ENCODE data around the gene IL9R.
"Not testable (repeated sequence)": the region's sequence is repeated elsewhere in the genome, so short reads cannot be mapped to it uniquely, and the experiment has no call there.

Gene IL9R, protein sequence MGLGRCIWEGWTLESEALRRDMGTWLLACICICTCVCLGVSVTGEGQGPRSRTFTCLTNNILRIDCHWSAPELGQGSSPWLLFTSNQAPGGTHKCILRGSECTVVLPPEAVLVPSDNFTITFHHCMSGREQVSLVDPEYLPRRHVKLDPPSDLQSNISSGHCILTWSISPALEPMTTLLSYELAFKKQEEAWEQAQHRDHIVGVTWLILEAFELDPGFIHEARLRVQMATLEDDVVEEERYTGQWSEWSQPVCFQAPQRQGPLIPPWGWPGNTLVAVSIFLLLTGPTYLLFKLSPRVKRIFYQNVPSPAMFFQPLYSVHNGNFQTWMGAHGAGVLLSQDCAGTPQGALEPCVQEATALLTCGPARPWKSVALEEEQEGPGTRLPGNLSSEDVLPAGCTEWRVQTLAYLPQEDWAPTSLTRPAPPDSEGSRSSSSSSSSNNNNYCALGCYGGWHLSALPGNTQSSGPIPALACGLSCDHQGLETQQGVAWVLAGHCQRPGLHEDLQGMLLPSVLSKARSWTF

DNA sequence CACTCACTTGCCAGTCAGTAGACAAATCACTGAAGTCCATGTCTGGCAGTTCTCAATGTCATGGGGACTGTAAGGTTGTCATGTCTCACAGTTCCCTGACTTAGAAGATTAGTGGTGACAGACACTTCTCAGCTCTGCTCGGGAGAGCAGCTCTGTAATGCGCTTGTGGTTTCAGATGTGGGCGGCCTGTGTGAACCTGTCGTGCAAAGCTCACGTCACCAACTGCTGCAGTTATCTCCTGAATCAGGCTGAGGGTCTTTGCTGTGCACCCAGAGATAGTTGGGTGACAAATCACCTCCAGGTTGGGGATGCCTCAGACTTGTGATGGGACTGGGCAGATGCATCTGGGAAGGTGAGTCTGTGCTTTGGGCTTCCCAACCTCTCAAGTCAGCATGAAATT, at the start of gene IL9R:
Gene IL9R, plus strand, starts transcription at position 261 of the 400 bp plus-strand sequence. Its CDS starts 64 bp downstream, at position 325.
- DNase-seq = peak in 1 of 2 donors; percentile 31

DNA sequence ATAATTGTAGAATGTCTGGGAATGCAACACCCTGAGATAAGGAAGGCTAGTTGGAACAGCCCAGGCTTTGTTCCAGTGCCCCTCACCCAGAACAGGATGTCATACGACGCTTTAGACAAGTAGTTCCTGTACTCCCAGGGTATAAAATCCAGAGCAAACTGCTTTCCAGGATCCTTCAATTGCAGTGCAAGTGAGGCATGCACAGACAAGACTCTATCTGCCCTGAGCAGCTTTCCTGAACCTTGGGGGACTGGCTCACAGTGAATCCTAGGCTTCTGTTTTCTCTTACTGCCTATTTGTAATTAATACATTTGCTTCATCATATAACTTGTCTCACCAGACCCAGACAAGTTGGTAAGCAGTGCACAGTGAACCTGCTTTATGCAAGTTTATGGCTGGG, 48.4 kb upstream of the IL9R start:
- DNase-seq = no peak

DNA sequence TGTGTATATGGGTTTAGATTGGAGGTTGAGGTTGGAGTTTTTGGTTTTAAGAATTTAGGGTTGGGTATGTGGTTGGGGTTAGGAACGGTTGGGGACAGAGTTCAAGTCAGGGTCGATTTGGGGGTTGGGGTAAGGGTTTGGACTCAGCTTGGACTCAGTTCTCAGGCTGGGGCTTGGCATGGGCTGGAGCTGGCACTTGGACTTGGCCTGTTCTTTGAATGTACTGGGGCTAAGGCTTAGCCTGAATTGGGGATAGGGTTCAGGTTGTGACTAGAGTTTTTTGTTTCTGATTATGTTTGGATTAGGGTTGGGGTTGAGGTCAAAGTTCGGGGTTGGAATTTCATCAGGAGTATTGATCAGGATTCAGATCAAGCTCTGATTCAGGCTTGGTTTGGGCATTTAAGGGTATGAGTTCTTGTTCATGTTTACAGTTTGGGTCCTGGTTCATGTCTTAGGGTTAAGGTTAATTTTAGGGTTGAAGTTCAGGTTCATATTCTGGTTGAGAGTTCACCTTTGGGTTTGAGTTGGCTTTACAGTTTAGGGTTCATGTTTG, 46.2 kb upstream of the IL9R start:
- DNase-seq = no peak

DNA sequence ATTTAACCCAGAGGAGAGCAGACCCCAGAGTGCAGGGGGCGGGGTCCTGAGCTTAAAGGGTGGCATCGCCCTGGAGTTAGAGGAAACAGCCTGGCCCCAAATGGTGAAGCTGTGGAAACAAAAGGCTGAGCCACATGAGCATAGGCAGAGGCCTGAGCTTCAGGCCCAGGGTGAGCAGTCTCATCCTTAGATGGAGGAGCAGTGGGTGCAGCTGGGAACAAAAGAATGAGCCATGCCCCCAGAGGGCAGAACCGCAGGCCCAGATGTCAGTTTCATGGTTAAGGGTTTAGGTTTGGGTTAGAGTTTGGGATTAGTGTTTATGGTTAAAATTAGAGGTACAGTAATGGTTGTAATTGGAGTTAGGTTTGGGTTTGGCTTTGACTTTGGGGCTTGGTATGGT, 44.4 kb upstream of the IL9R start:
- DNase-seq = no peak

DNA sequence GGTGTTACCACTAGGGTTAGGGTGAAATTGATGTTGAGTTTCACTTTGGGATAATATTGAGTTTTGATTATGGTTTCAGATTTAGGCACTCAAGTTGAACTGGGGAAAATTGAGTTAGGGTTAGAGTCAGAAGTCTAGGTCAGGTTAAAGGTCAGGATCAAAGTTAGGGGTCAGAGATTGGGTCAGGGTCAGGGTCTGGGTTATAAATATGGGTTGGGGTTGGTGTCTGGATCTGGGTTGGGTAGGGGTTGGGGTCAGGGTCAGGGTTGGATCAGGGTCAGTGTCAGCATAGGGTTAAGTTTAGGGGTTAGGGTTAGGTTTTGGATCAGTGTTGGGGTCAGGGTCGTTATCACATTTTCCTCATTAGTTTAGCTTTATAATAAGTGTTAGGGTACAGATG, 42.7 kb upstream of the IL9R start:
- no peak for DNase-seq

DNA sequence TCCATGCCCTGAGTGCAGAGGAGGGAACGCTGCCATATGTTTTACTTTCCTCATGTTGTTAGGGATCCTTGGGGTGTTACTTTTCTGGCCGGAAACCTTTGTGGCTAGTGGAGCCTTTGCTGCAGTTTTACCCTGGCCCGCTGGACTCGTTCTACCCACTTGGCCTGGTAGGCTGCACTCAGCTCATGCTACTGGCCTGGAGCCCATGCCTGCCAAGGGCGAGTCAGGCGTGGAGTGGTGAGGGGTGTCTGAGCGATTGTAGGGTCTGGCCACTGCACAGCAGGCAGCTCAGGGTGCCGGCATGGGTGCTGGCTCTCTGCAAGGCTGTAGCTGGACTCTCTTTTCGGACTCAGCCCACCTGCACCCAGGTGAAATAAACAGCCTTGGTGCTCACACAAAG, 41.4 kb upstream of the IL9R start:
- no peak for DNase-seq

DNA sequence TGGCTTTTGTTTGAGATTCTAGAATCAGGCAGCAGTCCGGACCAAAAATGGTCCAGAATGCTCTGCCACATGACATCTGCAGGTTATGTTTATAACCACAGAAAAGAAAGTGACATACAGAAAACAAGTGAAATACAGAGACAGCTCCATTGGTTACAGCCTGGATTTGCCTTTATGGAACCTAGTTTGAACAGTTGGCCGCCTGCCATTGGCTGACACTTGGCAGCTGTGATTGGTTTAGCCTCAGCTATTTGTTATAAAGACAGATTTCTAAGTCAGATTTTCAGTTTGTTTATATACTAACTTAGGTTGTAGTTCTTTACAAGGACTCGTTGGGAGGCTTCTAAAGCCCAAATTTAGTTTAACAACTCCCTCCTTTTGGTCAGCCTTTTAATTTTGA, 40.8 kb upstream of the IL9R start:
- DNase-seq = no peak

DNA sequence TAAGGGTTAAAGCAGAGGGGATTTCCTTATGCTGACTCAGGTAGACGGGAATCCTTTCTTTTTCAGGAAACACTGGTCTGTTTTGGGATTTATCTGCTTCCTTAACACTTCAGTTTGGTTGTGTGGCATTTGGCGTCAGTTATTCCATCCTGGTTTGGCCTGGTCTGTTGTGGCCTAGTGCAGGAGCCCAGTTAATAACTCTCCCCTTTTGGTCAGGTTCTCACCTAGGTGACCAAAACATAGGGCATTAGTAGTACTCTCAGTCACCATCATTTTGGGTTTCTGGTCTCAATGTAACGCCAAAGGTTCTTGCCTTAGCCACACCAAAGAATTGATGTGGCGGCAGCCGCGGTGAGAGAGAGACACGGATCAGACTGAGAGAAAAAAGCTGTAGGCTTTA, 39.7 kb upstream of the IL9R start:
- DNase-seq = no peak

DNA sequence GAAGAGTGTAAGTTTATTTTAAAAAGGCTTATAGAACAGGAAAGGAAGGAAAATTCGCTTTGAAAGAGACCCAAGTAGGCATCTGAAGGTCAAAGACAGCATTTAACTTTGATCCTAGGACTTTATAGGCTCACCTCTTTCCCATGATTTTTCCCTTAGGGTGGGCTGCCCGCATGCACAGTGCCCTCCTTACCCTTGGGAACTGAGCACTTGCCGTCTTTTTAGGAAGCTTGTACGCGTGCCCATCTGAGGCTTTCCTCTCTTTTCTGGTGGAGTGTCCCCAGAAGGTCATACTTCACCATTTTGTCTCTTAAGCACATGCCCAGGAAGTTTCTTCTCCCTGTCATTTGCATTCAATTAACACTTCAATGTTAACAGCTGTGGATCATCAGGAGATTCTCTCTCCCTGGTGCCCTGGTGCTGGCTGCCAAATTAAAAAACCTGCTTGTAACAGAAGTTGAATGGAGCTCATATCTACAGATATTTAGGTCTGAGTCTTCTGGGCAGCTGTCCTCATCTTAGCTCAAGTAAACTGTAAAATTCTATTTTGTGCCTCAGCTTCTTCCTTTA, 38.4 kb upstream of the IL9R start:
- DNase-seq = no peak

DNA sequence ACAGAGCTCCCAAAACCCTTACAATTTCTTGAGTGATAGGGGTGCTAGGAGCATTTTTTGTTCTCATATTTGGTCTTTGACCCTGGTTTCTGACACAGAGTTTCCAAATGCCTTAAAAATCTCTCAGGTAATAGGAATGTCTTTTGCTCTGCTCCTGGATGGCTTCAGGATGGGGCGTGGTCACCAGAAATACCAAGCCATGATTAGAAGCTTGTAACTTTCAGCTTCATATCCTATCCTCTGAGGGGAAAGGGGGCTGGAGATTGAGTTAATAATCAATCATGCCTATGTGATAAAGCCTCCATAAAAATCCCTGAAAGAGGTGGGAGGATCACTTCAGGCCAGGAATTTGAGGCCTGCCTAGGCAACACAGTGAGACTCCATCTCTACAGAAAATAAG, 34.6 kb upstream of the IL9R start:
- no peak for DNase-seq

DNA sequence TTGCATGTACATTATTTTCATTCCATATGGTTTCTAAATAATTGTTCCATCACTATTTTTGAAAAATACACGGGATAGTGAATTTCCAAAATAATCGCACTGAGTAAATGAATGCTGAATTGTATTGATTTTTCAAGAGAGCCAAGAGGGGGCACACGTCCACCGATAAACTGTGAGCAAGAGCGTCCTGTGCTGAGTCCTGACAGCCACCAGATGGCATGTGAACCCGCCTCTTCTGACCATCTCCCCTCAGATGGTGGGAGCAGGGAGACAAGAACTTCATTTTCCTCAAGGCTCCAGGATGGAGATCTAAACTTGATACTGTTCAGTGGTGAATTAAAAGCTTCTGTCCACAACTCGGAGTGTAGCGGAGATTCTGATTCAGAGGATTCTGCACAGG, 30.6 kb upstream of the IL9R start:
- DNase-seq = peak; percentile 22 to 31

DNA sequence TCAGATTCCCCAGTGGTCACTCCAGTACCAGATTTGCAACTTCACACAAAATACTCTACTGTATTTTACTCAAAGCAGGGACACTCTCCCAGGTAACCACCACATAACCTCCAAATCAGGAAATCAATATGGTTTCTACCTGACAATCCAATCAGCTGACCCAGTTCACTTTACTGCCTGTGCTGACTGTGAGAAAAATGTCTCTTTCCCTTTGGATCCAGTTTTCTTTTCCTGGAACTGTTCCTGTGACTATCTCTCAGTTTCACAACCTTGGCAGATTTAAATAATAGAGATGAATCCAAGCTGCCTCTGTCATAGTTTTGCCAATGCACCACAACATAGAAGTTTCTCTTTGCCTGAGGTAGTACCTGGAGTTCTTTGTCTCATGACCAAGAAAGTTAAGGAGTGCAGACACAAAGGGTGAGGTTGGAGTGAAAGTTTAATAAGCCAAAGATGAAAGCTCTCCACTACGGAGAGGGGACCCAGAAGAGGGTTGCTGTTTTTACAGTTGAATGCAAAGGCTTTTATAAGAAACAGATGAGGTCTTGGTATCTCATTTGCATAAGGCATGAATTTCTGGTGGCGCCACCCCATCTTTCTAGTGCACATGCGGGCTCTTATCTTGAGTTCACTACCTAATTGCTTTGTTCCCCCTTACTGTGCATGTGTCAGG, 29.7 kb upstream of the IL9R start:
- DNase-seq = no peak

DNA sequence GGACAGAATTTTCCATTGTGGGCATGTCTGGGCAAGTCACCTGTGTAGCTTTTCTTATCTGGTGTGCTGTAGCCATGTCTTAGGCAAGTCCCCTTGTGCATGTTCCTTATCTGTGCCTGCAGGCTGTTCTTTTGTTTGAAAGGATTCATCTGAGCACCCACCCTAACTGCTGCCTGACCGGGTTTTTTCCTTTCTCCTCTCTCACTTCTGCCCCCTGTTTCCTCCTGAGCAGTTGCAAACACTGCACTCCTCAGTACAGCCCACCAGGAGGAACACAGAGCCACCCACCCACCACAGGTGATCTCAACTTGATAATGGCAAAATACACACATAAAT, 29.2 kb upstream of the IL9R start:
- DNase-seq = no peak

DNA sequence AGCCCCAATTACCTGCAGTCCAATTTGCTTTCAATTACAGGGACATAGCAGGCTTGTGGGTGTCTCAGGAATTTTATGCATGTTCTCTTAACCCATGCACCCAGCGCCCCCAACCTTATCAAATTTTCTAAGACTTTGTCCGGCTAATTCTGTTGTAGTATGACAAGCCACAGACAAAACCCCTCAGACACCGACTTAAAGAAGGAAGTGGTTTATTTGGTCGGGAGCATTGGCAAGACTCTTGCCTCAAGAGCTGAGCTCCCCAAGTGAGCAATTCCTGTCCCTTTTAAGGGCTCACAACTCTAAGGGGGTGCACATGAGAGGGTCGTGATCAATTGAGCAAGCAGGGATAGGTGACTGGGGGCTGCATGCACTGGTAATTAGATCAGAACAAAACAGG, 28.7 kb upstream of the IL9R start:
- DNase-seq = no peak

DNA sequence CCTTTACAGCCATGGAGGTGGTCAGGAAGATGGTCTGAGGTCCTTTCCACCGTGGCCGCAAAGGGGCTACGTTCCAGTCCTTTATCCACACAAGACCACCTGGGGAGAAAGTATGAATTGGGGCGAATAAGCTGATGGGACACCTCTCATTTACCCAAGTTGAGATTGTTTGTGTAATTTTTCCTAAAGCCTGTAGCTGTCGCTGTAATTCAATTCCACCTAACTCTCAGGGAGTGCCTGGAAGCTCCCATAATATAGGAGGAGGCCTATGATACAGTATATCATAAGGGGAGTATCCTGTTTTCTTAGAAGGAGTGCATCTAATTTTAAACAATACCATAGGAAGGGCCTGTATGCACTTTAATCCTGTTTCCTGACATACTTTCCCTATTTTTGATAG, 25.8 kb upstream of the IL9R start:
- DNase-seq = not testable (repeated sequence)

DNA sequence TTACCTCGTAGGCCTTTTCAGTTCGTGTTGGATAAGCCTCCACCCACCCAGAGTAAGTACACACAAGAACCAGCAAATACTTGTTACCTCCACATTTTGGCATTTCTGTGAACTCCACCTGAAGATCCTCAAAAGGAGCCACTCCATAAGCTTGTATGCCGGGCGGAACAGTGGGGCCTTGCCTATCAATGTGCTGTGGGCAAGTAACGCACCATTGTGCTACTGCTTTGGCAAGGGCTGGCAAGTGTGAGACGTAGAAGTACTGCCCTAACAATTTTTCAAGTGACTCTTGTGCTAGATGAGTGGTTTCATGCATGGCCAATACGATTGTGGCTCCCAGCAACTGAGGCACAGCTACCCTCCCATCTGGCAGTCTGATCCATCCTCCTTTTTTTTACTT, 25.3 kb upstream of the IL9R start:
- not testable (repeated sequence) for DNase-seq

DNA sequence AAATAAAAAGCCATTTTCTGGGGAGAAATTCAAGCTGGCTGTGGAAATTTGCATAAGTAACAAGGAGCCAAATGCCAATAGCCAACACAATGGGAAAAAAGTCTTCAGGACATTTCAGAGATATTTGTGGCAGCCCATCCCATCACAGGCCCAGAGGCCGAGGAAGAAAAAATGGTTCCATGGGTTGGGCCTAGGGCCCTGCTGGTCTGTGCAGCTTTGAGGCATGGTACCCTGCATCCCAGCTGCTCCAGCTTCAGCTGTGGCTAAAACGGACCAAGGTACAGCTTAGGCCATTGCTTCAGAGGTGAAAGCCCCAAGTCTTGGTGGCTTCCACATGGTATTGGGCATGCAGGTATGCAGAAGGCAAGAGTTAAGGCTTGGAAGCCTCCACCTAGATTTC, 14.2 kb upstream of the IL9R start:
- DNase-seq = no peak

DNA sequence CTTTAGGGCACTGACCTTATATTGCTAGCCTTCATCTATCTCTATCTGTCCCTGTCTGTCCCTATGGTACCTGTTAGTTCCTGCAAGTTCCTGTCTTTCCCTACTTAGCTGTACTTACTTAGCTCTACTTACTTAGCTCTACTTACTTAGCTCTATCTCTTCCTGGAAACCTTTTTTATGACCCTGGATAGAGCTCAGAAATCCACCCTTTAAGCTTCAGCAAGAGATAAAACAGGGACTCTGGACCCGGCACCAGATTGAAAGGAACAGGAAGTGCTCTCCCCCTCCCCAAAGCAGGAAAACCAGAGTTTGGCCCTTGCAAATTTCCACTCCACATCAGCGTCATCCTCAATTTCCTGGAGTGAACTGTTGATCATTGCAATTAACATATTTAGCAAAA, 12.3 kb upstream of the IL9R start:
- no peak for DNase-seq

DNA sequence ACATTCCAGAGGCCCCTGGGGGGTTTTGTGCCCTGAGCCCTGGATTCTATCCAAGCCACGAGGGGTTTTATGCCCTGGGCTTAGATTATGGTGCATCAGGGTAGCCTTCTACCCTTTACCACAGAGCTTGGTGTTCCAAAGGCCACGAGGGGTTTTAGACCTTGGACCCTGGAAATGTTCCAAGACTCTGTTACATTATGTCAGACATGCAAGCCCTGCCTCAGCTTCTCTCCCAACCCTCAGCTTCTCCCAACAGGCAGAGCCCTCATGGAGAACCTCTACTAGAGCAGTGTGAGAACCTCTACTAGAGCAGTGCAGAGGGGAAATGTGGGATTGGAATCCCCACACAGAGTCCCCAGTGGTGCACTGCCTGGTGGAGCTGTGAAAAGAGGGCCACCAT, 10.5 kb upstream of the IL9R start:
- not testable (repeated sequence) for DNase-seq

DNA sequence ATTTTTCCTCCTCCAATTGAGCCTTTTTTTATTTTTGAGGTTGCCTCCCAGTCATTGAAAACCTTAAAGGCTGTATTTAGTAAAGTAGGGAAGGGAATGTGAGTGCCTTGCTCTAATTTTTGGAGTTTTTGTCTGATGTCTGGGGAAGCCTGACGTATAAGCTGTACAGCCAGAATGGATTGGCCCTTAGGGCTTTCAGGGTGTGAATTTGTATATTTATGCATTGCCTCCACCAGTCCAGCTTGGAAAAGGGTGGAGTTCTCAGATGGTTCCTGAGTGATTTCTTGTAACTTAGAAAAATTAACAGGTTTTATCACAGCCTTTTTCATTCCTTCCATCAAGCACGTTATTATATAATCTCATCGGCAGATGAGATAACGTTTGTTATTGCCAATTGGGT, 8.6 kb upstream of the IL9R start:
- DNase-seq = no peak

DNA sequence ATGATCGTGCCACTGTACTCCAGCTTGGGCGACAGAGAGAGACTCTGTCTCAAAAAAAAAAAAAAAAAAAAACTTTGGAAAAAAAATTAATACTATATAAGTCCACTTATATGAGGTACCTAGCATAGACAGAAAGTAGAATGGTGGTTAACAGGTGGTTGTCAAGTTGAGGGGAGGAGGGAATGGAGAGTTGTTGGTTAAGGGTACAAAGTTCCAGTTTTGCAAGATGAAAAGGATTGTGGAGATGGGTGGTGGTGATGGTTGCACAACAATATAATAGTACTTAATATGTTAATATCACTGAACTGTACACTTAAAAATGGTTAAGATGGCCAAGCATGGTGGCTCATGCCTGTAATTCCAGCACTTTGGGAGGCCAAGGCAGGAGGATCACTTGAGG, 4.1 kb upstream of the IL9R start:
- no peak for DNase-seq

DNA sequence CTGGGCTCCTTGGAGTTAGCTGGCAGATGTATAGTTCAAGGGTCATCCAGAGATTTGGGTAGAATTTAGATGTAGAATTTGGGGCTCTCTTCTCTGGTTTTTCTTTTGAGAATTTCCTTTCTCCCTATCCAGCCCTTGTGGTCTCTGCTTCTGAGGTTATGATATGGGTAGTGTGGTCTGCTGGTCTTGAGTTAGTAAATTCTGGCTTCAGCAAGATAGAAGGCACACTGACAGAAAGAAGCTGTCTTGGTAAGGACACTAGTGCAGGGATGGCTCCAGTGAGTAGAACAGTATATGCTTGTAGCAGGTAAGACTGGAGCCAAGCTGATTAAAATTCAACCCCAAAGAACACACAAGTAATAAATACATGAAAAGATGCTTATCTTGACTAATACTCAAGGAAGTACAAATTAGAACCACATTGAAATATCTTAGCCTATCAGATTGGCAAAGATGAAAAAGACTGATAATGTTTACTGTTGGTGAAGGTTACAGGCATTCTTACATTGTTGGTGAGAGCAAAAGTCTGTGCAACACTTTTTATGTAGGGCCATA, 2.1 kb upstream of the IL9R start:
- no peak for DNase-seq

DNA sequence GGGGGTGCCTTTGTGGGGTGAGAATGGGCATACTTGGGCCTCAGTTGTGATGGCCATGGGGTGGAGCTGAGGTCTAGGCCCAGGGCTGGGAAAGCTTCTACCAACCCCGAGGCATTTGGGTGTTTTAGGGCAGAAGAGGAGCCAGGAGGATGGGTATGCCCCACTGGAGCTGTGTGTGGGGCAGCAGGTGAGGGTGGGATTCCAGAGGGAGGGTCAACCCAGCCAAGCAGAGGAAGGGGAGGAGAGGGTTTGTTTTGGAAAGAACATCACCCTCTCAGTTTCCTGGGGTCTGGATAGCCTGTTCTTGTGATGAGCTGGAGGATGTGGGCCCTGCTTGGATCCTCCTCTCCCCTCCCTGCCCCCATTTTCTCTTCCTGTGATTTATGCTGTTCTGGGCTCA, 620 bp downstream of the IL9R start:
- no peak for DNase-seq
